ENCODE data around the gene EYS. TPM values are rescaled to one million over a fixed set of nuclear protein-coding genes. Genes with fewer than 3 reads are reported as not detected.

The EYS gene
- total and polyA plus RNA-seq, 2 of the 8 experiments (the other 6 are each of a cell fraction or from before 2014, with no cell fraction given): 0.05 to 0.13 TPM

GRCh38 chr6:63798378-63798777 is 1908.6 kb downstream of the EYS start (continued):
- no peak for TF ChIP-seq CBX8 (IDR thresholded peaks at IDR 0.05; ENCODE audit: borderline replicate concordance, low read depth, low read length)
- no peak for TF ChIP-seq EGR1 (IDR thresholded peaks at IDR 0.05; ENCODE audit: borderline replicate concordance, low read depth, low read length)
- TF ChIP-seq RNF2 (IDR thresholded peaks at IDR 0.05; ENCODE audit: borderline replicate concordance, low read depth, low read length, missing control alignments, poor library complexity, severe bottlenecking): no peak
- TF ChIP-seq POLR2A (IDR thresholded peaks at IDR 0.05; ENCODE audit: control extremely low read depth in 1 of 2, low read depth in 2 of 2, low read length in 2 of 2): no peak

Data from H1 (cell line).